Measurements from ENCODE around the gene HOXD11.

DNA sequence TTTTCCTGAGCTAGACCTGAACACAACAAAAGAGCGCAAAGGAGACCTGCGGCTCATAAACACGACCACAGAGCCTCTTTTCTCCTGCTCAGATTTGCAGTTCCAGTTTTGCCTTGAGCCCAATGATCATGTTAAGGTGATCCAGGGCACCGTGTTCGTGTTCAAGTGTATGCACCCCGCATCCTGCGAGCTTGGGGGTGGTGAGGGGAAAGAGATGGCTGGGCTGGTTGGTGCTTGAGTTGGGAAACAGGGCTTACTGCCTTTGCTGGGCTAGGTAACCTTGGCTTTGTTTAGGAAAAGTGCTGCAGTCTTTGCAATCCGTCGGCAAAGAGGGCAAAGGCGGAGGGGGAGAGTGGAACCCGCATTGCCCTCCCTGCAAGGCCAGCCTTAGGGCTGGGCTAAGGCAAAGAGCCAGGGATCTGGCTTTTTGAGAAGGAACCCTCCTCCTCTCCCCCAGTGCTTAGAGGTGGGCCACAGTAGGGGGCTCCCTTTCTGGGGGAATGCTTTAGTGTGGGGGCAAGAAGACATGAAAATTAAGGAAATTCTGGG, 10.8 kb downstream of the HOXD11 start:
- TF ChIP-seq, protein P1, sequence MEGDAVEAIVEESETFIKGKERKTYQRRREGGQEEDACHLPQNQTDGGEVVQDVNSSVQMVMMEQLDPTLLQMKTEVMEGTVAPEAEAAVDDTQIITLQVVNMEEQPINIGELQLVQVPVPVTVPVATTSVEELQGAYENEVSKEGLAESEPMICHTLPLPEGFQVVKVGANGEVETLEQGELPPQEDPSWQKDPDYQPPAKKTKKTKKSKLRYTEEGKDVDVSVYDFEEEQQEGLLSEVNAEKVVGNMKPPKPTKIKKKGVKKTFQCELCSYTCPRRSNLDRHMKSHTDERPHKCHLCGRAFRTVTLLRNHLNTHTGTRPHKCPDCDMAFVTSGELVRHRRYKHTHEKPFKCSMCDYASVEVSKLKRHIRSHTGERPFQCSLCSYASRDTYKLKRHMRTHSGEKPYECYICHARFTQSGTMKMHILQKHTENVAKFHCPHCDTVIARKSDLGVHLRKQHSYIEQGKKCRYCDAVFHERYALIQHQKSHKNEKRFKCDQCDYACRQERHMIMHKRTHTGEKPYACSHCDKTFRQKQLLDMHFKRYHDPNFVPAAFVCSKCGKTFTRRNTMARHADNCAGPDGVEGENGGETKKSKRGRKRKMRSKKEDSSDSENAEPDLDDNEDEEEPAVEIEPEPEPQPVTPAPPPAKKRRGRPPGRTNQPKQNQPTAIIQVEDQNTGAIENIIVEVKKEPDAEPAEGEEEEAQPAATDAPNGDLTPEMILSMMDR (IDR thresholded peaks at IDR 0.05): no peak
- no peak for TF ChIP-seq EP300 (IDR thresholded peaks at IDR 0.05)

Data from stomach (tissue), 4 donors.